Liver (tissue), 9 donors: ENCODE data around the gene PRKN. TPM values are rescaled to one million over a fixed set of nuclear protein-coding genes. Genes with fewer than 3 reads are reported as not detected.

ENCODE experiments used
- DNase-seq: peaks from one replicate; pipeline ENCODE4 v3.0.0-alpha.2; 2017; ENCODE audit warnings: low spot score
- H3K27ac ChIP-seq, 2 donors: one replicate each; pipeline ENCODE4 v1.7.0; 2013; ENCODE audit warnings: inconsistent platforms in 2 of 2, low read length in 2 of 2, control low read depth in 1 of 2, low read depth in 1 of 2, mild to moderate bottlenecking in 1 of 2
- H3K27me3 ChIP-seq, 4 donors: one replicate each; pipeline versions ENCODE4 v1.6.1 to v1.7.0; 2013; ENCODE audit warnings: low read length in 3 of 4, inconsistent platforms in 1 of 4, mild to moderate bottlenecking in 1 of 4, moderate library complexity in 1 of 4; ENCODE audit not compliant: control insufficient read depth in 4 of 4, insufficient read depth in 4 of 4
- H3K36me3 ChIP-seq, 4 donors: one replicate each; pipeline versions ENCODE4 v1.6.1 to v1.7.0; 2013; ENCODE audit warnings: low read length in 3 of 4, mild to moderate bottlenecking in 3 of 4, low read depth in 1 of 4, moderate library complexity in 1 of 4; ENCODE audit not compliant: control insufficient read depth in 4 of 4, insufficient read depth in 3 of 4
- H3K4me1 ChIP-seq, 4 donors: one replicate each; pipeline versions ENCODE4 v1.6.1 to v1.7.0; 2013; ENCODE audit warnings: low read length in 3 of 4, mild to moderate bottlenecking in 3 of 4, moderate library complexity in 1 of 4; ENCODE audit not compliant: control insufficient read depth in 4 of 4, insufficient read depth in 4 of 4
- H3K4me3 ChIP-seq, 3 donors: one replicate each; pipeline versions ENCODE4 v1.6.1 to v1.7.0; 2013; ENCODE audit warnings: low read length in 3 of 3, control low read depth in 1 of 3, low read depth in 1 of 3, mild to moderate bottlenecking in 1 of 3
- H3K9ac ChIP-seq, 2 donors: one replicate each; pipeline ENCODE4 v1.7.0; 2013; ENCODE audit warnings: low read length in 2 of 2, mild to moderate bottlenecking in 2 of 2, moderate library complexity in 2 of 2, control low read depth in 1 of 2, low read depth in 1 of 2
- H3K9me3 ChIP-seq, 4 donors: one replicate each; pipeline versions ENCODE4 v1.6.1 to v1.7.0; 2013; ENCODE audit warnings: low read length in 3 of 4; ENCODE audit not compliant: control insufficient read depth in 4 of 4
- EGR1 ChIP-seq, 2 donors: IDR thresholded peaks; 2 replicates each; pipeline ENCODE4 v1.6.1; 2016 to 2018; ENCODE audit warnings: antibody characterized with exemption in 2 of 2, low read depth in 2 of 2
- FOXA1 ChIP-seq: IDR thresholded peaks from 2 replicates; pipeline ENCODE4 v1.6.1; 2016; ENCODE audit warnings: antibody characterized with exemption
- FOXA2 ChIP-seq: IDR thresholded peaks from 2 replicates; pipeline ENCODE4 v1.6.1; 2016; ENCODE audit warnings: antibody characterized with exemption
- GABPA ChIP-seq, 2 donors: IDR thresholded peaks in 1 of 2; conservative IDR thresholded peaks in 1 of 2; 2 replicates each; pipeline ENCODE4 v1.6.1; 2016; ENCODE audit warnings: antibody characterized with exemption in 2 of 2, mild to moderate bottlenecking in 1 of 2, moderate library complexity in 1 of 2
- HNF4A ChIP-seq, 2 donors: conservative IDR thresholded peaks; 2 replicates each; pipeline ENCODE4 v1.6.1; 2016; ENCODE audit warnings: antibody characterized with exemption in 2 of 2, mild to moderate bottlenecking in 2 of 2
- HNF4G ChIP-seq: IDR thresholded peaks from 2 replicates; pipeline ENCODE4 v1.6.1; 2016; ENCODE audit warnings: antibody characterized with exemption
- JUND ChIP-seq, 2 donors: IDR thresholded peaks; 2 replicates each; pipeline ENCODE4 v1.6.1; 2016; ENCODE audit warnings: antibody characterized with exemption in 2 of 2
- NR2F2 ChIP-seq: IDR thresholded peaks from 2 replicates; pipeline ENCODE4 v1.6.1; 2016; ENCODE audit warnings: antibody characterized with exemption
- RAD21 ChIP-seq, 2 donors: IDR thresholded peaks; 2 replicates each; pipeline ENCODE4 v1.6.1; 2016; ENCODE audit warnings: antibody characterized with exemption in 2 of 2, mild to moderate bottlenecking in 2 of 2
- RXRA ChIP-seq, 2 donors: IDR thresholded peaks; 2 replicates each; pipeline ENCODE4 v1.6.1; 2017 to 2018; ENCODE audit warnings: antibody characterized with exemption in 2 of 2, mild to moderate bottlenecking in 1 of 2
- SP1 ChIP-seq: IDR thresholded peaks from 2 replicates; pipeline ENCODE4 v1.6.1; 2018; ENCODE audit warnings: antibody characterized with exemption, mild to moderate bottlenecking
- TAF1 ChIP-seq: conservative IDR thresholded peaks from 2 replicates; pipeline ENCODE4 v1.6.1; 2016; ENCODE audit warnings: antibody characterized with exemption, mild to moderate bottlenecking
- YY1 ChIP-seq: IDR thresholded peaks from 2 replicates; pipeline ENCODE4 v1.6.1; 2016; ENCODE audit warnings: antibody characterized with exemption, mild to moderate bottlenecking
- WGBS: extraction: QIAGEN DNeasy Blood & Tissue Kit; methylation state at CpG from one replicate; pipeline ENCODE4 v1.1.7; 2013; 5-methylcytosine and 5-hydroxymethylcytosine counted together
- polyA plus RNA-seq, 2 donors: library from polyadenylated mRNA; stranded (reverse) in 1 of 2; unstranded in 1 of 2; fragments of 200-250 nt in 1 of 2; fragments of >200 nt in 1 of 2; fragmentation: Nextera tagmentation in 1 of 2; extraction: Ambion mirVana in 1 of 2; gene quantifications; one replicate each; pipeline versions ENCODE4 v1.2.1 to v1.2.3, GENCODE V29; 2013 to 2015
- total RNA-seq, 2 donors: library from RNA; depleted of rRNA; stranded (reverse); fragments of >200 nt; gene quantifications; one replicate each; pipeline ENCODE4 v1.2.3, GENCODE V29; 2014
- TF ChIP-seq, protein P1 (sequence below): IDR thresholded peaks from 2 replicates; pipeline ENCODE4 v1.6.1; 2016; ENCODE audit warnings: antibody characterized with exemption
- TF ChIP-seq, protein P2 (sequence below): IDR thresholded peaks from 2 replicates; pipeline ENCODE4 v1.6.1; 2016; ENCODE audit warnings: antibody characterized with exemption
- TF ChIP-seq, protein P3 (sequence below): IDR thresholded peaks from 2 replicates; pipeline ENCODE4 v1.6.1; 2016; ENCODE audit warnings: antibody characterized with exemption
- TF ChIP-seq, protein P4 (sequence below): fragments of 150-350 bp; IDR thresholded peaks from 2 replicates; pipeline ENCODE4 v1.5.1; 2017; ENCODE audit warnings: improper control_type of control experiment, low read depth, low read length; ENCODE audit not compliant: missing input control
- TF ChIP-seq, protein P5 (sequence below): IDR thresholded peaks from 2 replicates; pipeline ENCODE4 v1.6.1; 2016; ENCODE audit warnings: antibody characterized with exemption, mild to moderate bottlenecking
- donor health status: healthy.
- donor health status: healthy.
- donor health status: healthy.
- donor health status: healthy.
- donor health status: healthy.

The PRKN gene
- total and polyA plus RNA-seq, 4 donors = 0.47 to 4.1 (median 3.2) TPM

DNA sequence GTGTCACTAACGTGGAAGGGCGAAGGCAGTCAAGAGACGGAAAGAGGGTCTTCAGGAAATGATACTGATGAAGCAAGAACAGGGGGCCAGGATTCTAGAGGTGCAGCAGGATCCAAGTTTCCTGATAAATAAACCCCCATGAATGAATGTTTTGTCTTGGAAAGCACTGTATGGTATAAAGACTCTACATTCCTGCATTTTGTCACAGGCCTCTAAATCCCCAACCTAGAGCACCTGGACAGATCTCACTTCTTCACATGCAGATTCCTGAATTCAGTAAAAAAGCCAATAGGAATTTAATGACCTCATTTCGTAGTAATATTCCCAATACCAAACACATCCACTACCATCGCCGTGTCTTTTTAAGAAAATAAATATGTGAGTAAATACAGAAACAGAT, 577.8 kb downstream of the PRKN start:
- TF ChIP-seq, protein P1, sequence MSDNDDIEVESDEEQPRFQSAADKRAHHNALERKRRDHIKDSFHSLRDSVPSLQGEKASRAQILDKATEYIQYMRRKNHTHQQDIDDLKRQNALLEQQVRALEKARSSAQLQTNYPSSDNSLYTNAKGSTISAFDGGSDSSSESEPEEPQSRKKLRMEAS = no peak
- TF ChIP-seq NR2F2 (no peak), HNF4A (conservative IDR thresholded peaks at IDR 0.05) (no peak), GABPA (IDR thresholded peaks at IDR 0.05 in 1 of 2, conservative IDR thresholded peaks at IDR 0.05 in 1 of 2) (no peak), HNF4G (no peak)
- TF ChIP-seq, protein P2, sequence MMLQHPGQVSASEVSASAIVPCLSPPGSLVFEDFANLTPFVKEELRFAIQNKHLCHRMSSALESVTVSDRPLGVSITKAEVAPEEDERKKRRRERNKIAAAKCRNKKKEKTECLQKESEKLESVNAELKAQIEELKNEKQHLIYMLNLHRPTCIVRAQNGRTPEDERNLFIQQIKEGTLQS = no peak
- TF ChIP-seq, protein P3, sequence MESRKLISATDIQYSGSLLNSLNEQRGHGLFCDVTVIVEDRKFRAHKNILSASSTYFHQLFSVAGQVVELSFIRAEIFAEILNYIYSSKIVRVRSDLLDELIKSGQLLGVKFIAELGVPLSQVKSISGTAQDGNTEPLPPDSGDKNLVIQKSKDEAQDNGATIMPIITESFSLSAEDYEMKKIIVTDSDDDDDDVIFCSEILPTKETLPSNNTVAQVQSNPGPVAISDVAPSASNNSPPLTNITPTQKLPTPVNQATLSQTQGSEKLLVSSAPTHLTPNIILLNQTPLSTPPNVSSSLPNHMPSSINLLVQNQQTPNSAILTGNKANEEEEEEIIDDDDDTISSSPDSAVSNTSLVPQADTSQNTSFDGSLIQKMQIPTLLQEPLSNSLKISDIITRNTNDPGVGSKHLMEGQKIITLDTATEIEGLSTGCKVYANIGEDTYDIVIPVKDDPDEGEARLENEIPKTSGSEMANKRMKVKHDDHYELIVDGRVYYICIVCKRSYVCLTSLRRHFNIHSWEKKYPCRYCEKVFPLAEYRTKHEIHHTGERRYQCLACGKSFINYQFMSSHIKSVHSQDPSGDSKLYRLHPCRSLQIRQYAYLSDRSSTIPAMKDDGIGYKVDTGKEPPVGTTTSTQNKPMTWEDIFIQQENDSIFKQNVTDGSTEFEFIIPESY = no peak
- Histone ChIP-seq H3K9ac (no peak overlapping the region), H3K4me3 (no peak overlapping the region), H3K4me1 (no peaks in the 10 kb centered on the region), H3K36me3 (no peaks in the 10 kb centered on the region), H3K27ac (no peak overlapping the region), H3K9me3 (peaks cover 0 to 1% (median 0%) of the 10 kb centered on the region in 4 donors), H3K27me3 (no peaks in the 10 kb centered on the region)
- no peak for DNase-seq
- 96% methylated on average over 6 of the region's 6 CpGs for WGBS

DNA sequence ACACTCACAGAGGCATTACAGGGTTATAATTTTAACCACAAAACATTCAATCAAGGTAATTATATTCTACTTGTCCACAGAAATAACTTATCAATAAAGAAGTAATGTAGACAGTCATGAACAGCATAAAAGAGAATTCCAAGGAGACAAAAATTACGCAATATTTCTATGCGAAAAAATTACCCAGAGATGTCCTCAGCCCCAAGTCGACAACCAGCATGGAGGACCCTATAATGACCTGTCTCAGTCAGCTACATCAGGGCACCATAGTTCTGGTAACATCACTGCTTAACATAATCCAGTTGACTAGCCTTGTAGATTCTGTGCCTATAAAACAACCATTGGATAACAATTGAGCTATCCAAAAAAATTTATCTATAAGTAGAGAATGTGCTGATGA, 579.8 kb downstream of the PRKN start:
- Histone ChIP-seq H3K27me3 (no peaks in the 10 kb centered on the region), H3K36me3 (no peaks in the 10 kb centered on the region), H3K9ac (no peak overlapping the region), H3K9me3 (peaks cover 0 to 1% (median 0%) of the 10 kb centered on the region in 4 donors), H3K4me3 (no peak overlapping the region), H3K27ac (no peak overlapping the region), H3K4me1 (no peaks in the 10 kb centered on the region)
- TF ChIP-seq FOXA1 (no peak), TAF1 (no peak), JUND (IDR thresholded peaks at IDR 0.05) (no peak), EGR1 (IDR thresholded peaks at IDR 0.05; ENCODE audit: low read depth in 2 of 2) (no peak), HNF4A (conservative IDR thresholded peaks at IDR 0.05) (no peak), RAD21 (IDR thresholded peaks at IDR 0.05) (no peak), NR2F2 (no peak), YY1 (no peak), SP1 (no peak), FOXA2 (no peak), GABPA (IDR thresholded peaks at IDR 0.05 in 1 of 2, conservative IDR thresholded peaks at IDR 0.05 in 1 of 2) (no peak), HNF4G (no peak), RXRA (IDR thresholded peaks at IDR 0.05) (no peak)
- TF ChIP-seq, protein P2 = no peak
- TF ChIP-seq, protein P4, sequence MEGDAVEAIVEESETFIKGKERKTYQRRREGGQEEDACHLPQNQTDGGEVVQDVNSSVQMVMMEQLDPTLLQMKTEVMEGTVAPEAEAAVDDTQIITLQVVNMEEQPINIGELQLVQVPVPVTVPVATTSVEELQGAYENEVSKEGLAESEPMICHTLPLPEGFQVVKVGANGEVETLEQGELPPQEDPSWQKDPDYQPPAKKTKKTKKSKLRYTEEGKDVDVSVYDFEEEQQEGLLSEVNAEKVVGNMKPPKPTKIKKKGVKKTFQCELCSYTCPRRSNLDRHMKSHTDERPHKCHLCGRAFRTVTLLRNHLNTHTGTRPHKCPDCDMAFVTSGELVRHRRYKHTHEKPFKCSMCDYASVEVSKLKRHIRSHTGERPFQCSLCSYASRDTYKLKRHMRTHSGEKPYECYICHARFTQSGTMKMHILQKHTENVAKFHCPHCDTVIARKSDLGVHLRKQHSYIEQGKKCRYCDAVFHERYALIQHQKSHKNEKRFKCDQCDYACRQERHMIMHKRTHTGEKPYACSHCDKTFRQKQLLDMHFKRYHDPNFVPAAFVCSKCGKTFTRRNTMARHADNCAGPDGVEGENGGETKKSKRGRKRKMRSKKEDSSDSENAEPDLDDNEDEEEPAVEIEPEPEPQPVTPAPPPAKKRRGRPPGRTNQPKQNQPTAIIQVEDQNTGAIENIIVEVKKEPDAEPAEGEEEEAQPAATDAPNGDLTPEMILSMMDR = no peak
- TF ChIP-seq, protein P5, sequence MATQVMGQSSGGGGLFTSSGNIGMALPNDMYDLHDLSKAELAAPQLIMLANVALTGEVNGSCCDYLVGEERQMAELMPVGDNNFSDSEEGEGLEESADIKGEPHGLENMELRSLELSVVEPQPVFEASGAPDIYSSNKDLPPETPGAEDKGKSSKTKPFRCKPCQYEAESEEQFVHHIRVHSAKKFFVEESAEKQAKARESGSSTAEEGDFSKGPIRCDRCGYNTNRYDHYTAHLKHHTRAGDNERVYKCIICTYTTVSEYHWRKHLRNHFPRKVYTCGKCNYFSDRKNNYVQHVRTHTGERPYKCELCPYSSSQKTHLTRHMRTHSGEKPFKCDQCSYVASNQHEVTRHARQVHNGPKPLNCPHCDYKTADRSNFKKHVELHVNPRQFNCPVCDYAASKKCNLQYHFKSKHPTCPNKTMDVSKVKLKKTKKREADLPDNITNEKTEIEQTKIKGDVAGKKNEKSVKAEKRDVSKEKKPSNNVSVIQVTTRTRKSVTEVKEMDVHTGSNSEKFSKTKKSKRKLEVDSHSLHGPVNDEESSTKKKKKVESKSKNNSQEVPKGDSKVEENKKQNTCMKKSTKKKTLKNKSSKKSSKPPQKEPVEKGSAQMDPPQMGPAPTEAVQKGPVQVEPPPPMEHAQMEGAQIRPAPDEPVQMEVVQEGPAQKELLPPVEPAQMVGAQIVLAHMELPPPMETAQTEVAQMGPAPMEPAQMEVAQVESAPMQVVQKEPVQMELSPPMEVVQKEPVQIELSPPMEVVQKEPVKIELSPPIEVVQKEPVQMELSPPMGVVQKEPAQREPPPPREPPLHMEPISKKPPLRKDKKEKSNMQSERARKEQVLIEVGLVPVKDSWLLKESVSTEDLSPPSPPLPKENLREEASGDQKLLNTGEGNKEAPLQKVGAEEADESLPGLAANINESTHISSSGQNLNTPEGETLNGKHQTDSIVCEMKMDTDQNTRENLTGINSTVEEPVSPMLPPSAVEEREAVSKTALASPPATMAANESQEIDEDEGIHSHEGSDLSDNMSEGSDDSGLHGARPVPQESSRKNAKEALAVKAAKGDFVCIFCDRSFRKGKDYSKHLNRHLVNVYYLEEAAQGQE = no peak
- TF ChIP-seq, protein P3 = no peak
- TF ChIP-seq, protein P1 = no peak
- 93% methylated on average over 3 of the region's 3 CpGs for WGBS
- no peak for DNase-seq
